Right atrium auricular region (tissue), 2 donors: ENCODE measurements around the gene TBC1D26. TPM values are rescaled to one million over a fixed set of nuclear protein-coding genes. Genes with fewer than 3 reads are reported as not detected.
"Not testable (repeated sequence)": the region's sequence is repeated elsewhere in the genome, so short reads cannot be mapped to it uniquely, and the experiment has no call there.

Experiments
- DNase-seq: peaks from one replicate; pipeline ENCODE4 v3.0.0-alpha.2; 2019; ENCODE audit warnings: low spot score
- H3K27ac ChIP-seq, 2 donors: fragments of 200-600 bp; sonication (generic); 1 replicate in 1 of 2; 2 replicates in 1 of 2; pipeline ENCODE4 v1.5.1; 2016 to 2019
- H3K27me3 ChIP-seq, 2 donors: fragments of 200-600 bp; sonication (generic); one replicate each; pipeline versions ENCODE4 v1.5.1 to v1.6.0; 2017 to 2019
- H3K36me3 ChIP-seq: fragments of 200-600 bp; sonication (generic); one replicate; pipeline ENCODE4 v1.5.1; 2016
- H3K4me1 ChIP-seq, 2 donors: fragments of 200-600 bp; sonication (generic); one replicate each; pipeline versions ENCODE4 v1.5.1 to v1.6.0; 2017 to 2019
- H3K4me3 ChIP-seq, 2 donors: fragments of 200-600 bp; sonication (generic); 1 replicate in 1 of 2; 2 replicates in 1 of 2; pipeline ENCODE4 v1.5.1; 2017 to 2019; ENCODE audit warnings: mild to moderate bottlenecking in 1 of 2, moderate library complexity in 1 of 2
- H3K9me3 ChIP-seq, 2 donors: fragments of 200-600 bp; sonication (generic); one replicate each; pipeline ENCODE4 v1.5.1; 2019
- total RNA-seq, 2 donors: library from RNA; depleted of rRNA; stranded (reverse); fragments of >200 nt; gene quantifications; one replicate each; pipeline ENCODE4 v1.1.0, GENCODE V29; 2016

The TBC1D26 gene
- total RNA-seq, result not detected

GRCh38 chr17:15731900-15732299 lies at the start of gene TBC1D26:
TBC1D26 (plus strand) TSS chr17:15732283; CDS start chr17:15735349, 3,066 bp downstream.
- not testable (repeated sequence) for H3K4me1 ChIP-seq, H3K4me3 ChIP-seq, H3K27ac ChIP-seq, H3K36me3 ChIP-seq, H3K9me3 ChIP-seq, H3K27me3 ChIP-seq, DNase-seq

GRCh38 chr17:15683135-15683534 lies 48.9 kb upstream of the TBC1D26 start:
- H3K4me3 ChIP-seq, H3K27ac ChIP-seq, DNase-seq, H3K9me3 ChIP-seq, H3K36me3 ChIP-seq, H3K4me1 ChIP-seq, H3K27me3 ChIP-seq: not testable (repeated sequence)

- not testable (repeated sequence) for H3K36me3 ChIP-seq, H3K4me1 ChIP-seq, H3K9me3 ChIP-seq, H3K27me3 ChIP-seq
- peak within 1 kb of the TSS; percentile 55 for H3K4me3 ChIP-seq
- DNase-seq, result peak; percentile 77
- peak within 1 kb of the TSS; percentile 20 to 43 for H3K27ac ChIP-seq
These were observed 48.1 kb upstream of the TBC1D26 start, which contains the start of gene TRIM16 for GRCh38 chr17:15683824-15684478. TRIM16 (minus strand) TSS chr17:15684311; CDS start chr17:15651609, 32,702 bp downstream.

- H3K9me3 ChIP-seq, result not testable (repeated sequence)
These were observed 44.6 kb upstream of the TBC1D26 start for GRCh38 chr17:15687494-15687893.

GRCh38 chr17:15698967-15699366 lies 33.1 kb upstream of the TBC1D26 start:
- H3K4me1 ChIP-seq, H3K27me3 ChIP-seq, H3K36me3 ChIP-seq, H3K9me3 ChIP-seq, DNase-seq: not testable (repeated sequence)
- peak overlapping the region in 1 of 2 donors; percentile 45 for H3K27ac ChIP-seq
- H3K4me3 ChIP-seq, result peak overlapping the region; percentile 60 to 62

More at GRCh38 chr17:15687494-15687893, 44.6 kb upstream of the TBC1D26 start:
- not testable (repeated sequence) for DNase-seq, H3K27me3 ChIP-seq, H3K36me3 ChIP-seq, H3K4me3 ChIP-seq, H3K4me1 ChIP-seq, H3K27ac ChIP-seq

- not testable (repeated sequence) for H3K36me3 ChIP-seq
- H3K27ac ChIP-seq, result peak within 1 kb of the TSS; percentile 45 to 75
These were observed 32.6 kb upstream of the TBC1D26 start, which contains the start of gene ZNF286A for GRCh38 chr17:15699413-15699924. ZNF286A (plus strand) TSS chr17:15699752; CDS start chr17:15700330, 578 bp downstream.

GRCh38 chr17:15699937-15700336 lies 32.1 kb upstream of the TBC1D26 start:
- H3K9me3 ChIP-seq, H3K4me1 ChIP-seq, DNase-seq, H3K36me3 ChIP-seq, H3K27me3 ChIP-seq: not testable (repeated sequence)
- Histone ChIP-seq H3K4me3 (peak overlapping the region; percentile 60 to 62), H3K27ac (peak overlapping the region; percentile 45 to 75)

More at GRCh38 chr17:15699413-15699924, 32.6 kb upstream of the TBC1D26 start, which contains the start of gene ZNF286A:
- H3K4me1 ChIP-seq, H3K27me3 ChIP-seq, H3K9me3 ChIP-seq: not testable (repeated sequence)
- peak; percentile 97 for DNase-seq
- H3K4me3 ChIP-seq, result peak within 1 kb of the TSS; percentile 60 to 62

GRCh38 chr17:15704239-15704638 lies 27.8 kb upstream of the TBC1D26 start:
- peaks cover 0 to 30% of the 10 kb centered on the region in 2 donors for H3K9me3 ChIP-seq
- H3K36me3 ChIP-seq, result peaks cover 31% of the 10 kb centered on the region
- not testable (repeated sequence) for H3K27ac ChIP-seq, DNase-seq, H3K4me3 ChIP-seq, H3K27me3 ChIP-seq, H3K4me1 ChIP-seq

- peaks cover 31% of the 10 kb centered on the region for H3K36me3 ChIP-seq
- not testable (repeated sequence) for DNase-seq, H3K27me3 ChIP-seq, H3K27ac ChIP-seq, H3K4me3 ChIP-seq, H3K4me1 ChIP-seq
- H3K9me3 ChIP-seq, result peaks cover 0 to 30% of the 10 kb centered on the region in 2 donors
These were observed 27.3 kb upstream of the TBC1D26 start for GRCh38 chr17:15704813-15705212.

- not testable (repeated sequence) for H3K27ac ChIP-seq, H3K4me1 ChIP-seq, H3K4me3 ChIP-seq, H3K27me3 ChIP-seq, DNase-seq
- Histone ChIP-seq H3K9me3 (peaks cover 0 to 57% of the 10 kb centered on the region in 2 donors), H3K36me3 (peaks cover 43% of the 10 kb centered on the region)
These were observed 23.2 kb upstream of the TBC1D26 start for GRCh38 chr17:15708879-15709278.

- not testable (repeated sequence) for DNase-seq, H3K27me3 ChIP-seq, H3K36me3 ChIP-seq, H3K27ac ChIP-seq, H3K4me3 ChIP-seq, H3K4me1 ChIP-seq
- peaks cover 0 to 67% of the 10 kb centered on the region in 2 donors for H3K9me3 ChIP-seq
These were observed 15.2 kb upstream of the TBC1D26 start for GRCh38 chr17:15716601-15717563.

- H3K9me3 ChIP-seq, H3K27me3 ChIP-seq, H3K4me1 ChIP-seq, H3K4me3 ChIP-seq, DNase-seq, H3K27ac ChIP-seq, H3K36me3 ChIP-seq: not testable (repeated sequence)
These were observed 1.5 kb upstream of the TBC1D26 start for GRCh38 chr17:15730535-15730934.

GRCh38 chr17:15733174-15733789 lies 1.2 kb downstream of the TBC1D26 start:
- H3K4me1 ChIP-seq, H3K27ac ChIP-seq, H3K4me3 ChIP-seq, H3K9me3 ChIP-seq, H3K36me3 ChIP-seq, H3K27me3 ChIP-seq, DNase-seq: not testable (repeated sequence)

- not testable (repeated sequence) for H3K27me3 ChIP-seq, H3K4me1 ChIP-seq, H3K36me3 ChIP-seq, H3K27ac ChIP-seq, H3K4me3 ChIP-seq, H3K9me3 ChIP-seq, DNase-seq
These were observed 4.5 kb downstream of the TBC1D26 start for GRCh38 chr17:15736578-15736977.
